HL-60/S4 (cell line): ENCODE results near the gene PTPN20.

Source experiments
- in situ Hi-C: fragments of 300-500 bp; cut with MboI; formaldehyde crosslinking; loops from 2 replicates; pipeline ENCODE4 v1.14.3; 2022; ENCODE audit warnings: low sequenced_read_pairs

The PTPN20 gene

DNA sequence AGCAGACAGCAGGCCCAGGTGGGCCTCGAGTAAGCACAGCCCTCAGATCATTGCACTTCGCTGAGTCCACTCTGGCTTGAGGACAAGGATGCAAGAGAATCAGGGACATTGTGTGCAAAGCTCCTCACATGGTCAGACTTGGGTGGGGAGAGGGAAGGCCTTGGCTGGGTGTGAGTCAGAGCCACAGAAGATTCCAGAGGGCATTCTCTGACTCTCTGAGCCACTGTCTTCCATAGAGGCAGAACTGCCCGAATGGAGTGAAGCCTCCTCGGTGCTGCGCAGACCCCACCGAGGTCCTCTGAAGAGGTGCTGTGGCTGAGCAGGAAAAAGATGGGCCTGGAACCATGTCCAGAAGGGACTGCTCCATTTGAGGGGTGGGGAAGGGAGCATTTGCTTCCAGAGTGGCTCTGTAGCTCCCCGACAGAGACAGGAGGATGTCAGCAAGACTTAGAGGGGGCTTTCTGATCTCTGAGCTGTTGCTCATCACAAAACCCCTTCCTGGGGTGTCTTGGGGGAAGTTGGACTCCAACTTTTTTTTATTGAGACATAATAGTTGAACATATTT, 120.8 kb downstream of the PTPN20 start:
- in situ Hi-C loops = no loop called here

DNA sequence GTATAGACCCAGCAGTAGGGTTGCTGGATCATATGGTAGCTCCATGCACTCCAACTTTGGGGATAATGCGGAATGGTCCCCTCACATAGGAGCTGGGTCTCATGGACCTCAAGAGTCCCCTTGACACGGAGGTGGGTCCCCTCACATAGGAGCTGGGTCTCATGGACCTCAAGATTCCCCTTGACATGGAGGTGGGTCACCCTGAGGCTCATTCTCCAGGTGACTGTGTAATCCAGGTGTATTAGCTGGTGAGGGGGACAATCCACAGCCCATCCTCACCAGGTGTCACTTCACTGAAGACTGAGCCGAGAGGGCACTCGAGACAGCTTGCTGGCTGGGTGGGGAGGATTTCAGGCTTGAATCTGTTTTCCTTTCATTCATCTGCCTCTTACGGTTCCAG, 121.9 kb downstream of the PTPN20 start:
- in situ Hi-C loops = no loop called here

DNA sequence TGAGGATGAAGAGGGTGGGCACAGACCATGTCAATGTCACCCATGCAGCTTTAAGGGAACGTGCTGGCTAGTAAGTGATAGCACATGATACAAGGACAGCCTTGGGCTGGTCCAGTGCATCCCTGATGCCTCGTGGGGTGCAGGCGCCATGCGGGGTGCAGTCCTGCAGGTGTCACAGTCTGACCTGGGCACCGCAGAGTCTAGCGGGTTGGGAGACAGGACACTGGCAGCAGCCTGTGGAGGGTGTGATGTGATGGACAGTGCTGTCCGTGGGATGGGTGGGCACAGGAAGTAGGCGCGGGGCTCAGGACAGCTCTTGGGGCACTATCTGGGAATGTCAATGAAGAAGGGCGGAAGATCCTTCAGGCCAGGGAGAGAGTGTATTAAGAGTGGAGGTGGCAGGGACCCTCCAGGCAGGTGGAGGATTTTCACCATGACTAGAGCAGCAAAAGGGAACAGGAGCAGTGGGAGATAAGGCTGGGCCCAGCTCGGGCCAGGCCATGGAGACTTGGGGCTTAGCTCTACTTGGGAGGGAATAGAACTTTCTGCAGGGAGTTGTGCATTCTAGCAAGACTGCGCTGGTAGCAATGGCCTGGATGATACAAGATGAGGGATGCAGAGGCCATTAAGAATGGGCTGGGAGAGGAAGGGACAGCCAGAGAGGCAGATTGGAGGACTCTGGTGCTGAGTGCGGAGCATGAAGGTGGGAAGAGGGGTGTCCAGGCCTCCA, 122.5 kb downstream of the PTPN20 start:
- in situ Hi-C loops = no loop called here

DNA sequence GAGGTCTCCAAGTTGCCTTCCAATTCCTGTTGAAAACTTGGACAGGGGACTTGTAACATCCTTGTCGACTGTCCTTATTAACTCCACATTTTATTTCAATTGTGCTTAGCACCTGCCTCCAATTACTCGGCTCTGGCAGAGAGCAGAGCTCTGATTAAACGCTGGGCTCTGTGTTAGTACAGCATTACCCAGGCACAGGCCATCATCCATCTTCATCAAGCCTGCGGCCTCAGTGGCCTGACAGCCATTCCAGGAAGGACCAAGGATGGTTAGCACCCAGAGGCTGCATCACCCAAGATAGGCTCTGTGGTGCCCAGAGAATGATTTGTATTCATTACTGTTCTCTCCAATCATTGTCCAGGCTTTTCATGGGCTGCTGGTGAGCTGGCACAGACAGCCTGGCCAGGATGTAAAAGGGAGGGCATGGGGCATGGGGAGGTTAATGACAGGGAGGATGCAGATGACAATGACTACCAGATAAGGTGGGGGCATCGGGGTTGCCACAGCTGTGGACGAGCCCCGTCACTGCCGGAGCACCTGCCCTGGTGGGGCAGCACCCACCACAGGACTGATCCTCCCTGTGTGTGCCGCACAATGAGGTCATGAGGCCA, 123.3 kb downstream of the PTPN20 start:
- in situ Hi-C loops = no loop called here

DNA sequence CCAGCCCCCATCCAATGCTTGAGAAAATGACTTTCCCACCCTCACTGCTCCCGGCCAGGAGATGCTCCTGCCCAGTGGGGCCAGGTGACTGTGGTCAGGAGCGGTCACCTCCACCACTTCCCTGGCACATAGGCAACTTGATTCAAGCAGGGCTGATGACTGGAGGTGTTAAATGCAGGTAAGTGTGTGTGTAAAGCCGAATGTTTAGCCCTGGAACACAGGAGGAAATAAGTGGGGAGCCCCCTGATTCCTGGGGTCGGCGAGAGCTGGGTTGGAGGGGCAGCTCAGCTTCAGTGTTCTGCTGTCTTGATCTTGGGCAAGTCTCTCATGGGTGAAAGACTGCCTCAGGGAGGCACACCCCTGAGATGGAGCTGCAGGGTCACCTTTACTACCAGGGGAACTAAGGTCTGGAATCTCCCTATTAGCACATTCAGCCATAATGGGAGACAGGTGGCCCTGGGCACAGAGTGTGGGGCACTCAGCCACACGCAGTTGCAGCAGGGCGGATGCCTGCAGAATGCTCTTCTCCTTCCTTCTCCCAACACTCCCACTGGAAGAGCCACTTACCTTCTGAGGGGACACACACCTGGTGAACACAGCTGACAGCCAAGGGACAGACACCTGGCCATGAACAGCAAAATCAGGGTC, 124.1 kb downstream of the PTPN20 start:
- in situ Hi-C loops = no loop called here

DNA sequence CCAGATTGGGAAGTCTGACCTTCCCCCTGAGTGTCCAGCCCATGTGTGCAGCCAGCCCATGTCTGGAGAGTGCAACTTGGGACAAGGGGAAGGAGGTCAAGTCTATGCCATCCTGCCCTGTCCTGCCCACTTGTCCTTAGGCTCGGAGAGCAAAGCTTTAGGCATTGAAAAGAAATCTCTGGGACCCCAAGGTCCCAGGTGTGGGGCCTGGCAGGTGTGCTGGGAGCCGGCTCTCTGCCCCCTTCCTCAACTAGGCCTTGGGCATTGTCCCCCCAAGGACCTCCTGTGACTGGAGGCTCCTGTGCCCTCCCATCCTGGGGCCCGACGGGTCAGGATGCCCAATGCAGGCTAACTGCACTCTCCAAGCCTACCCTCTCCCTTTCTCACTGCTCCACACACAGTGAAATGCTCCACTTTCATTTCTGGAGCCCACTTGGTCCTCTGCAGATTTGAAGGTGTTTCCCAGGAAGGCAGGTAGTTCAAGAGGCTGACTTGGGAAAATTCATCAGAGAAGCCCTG, 124.7 kb downstream of the PTPN20 start:
- in situ Hi-C loops = no loop called here

DNA sequence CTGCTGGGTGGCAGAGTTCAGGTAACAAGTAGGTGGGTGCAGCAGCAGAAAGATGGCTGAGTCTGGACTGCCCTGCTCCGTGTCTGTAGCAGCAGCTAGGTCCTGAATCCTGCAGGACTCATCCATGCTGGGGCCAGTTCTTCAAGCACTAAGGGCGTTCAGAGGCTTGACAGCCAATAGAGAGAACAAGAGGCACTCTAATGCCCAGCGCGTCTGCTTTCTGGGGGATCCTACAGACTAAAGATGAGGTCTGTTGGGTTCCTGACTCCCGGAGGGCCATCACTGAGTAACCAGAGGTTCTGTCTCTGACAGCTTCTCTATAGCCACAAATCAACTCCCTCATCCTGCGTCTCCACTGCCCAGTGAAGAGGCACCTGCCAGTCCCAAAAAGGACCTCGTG, 125.5 kb downstream of the PTPN20 start:
- in situ Hi-C loops = no loop called here

DNA sequence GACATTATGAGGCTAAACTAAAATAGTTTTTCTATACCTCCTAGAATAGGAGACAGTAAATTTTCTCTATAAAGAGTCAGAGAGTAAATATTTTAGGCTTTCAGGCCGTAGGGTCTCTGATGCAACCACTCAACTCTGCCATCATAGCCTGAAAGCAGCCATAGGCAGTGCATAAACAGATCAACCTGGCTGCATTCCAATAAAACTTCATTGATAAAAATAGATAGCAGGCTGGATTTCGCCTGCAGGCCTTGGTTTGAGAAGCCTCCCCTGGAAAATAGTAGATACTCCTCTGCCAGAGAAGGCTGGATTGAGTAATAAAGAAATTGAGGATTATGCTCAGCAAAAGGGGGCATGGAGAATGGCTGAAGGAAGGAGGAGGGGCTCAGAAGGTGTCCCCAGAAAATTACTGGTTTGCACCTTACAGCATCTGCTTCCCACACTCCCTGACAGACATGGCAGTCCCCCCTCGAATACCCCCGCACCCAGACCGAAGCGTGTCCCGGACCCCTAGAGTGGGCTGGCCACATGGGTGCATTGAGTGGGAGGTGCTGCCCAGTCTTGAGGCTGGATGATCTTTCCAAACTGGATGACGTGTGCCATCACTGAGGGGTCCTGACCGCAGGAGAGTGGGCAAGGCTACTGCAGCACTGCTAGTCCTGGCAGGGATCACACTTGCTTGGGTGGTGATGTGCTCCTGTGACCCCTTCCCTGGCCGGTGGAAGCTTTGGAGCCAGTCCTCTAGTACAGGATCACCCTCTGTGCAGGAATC, 126.6 kb downstream of the PTPN20 start:
- in situ Hi-C loops = no loop called here

DNA sequence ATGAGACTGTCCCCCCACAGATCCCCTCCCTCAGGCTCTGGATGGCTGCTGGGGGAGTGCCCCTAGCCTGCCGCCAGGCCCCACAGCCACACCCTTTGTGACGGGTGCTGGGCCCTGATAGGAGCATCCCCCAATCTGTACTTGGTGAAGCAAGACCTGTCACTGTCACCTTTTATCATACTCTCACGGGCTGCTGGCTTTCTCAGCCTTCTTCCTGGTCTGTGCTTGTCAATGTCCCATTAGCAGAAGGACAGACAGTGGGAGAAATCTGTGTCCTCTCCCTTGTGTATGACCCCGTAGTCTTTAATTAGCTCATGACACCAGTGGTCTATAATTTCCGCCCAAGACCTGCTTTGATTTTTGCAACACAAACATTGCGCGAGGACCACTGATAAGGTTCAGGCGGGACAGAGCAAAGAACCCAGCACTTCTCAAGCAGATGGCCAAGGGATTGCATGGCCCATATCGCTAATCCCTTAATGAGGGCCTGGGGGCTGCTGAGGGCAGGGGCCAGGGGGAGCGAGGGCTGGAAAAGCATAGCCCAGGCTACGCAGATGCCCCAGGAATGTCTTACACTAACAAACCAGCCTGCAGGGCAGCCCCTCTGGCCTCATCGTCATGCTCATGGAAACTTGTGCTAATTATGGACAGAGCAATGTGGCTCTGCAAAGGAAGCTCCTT, 127.8 kb downstream of the PTPN20 start:
- in situ Hi-C loops = no loop called here

DNA sequence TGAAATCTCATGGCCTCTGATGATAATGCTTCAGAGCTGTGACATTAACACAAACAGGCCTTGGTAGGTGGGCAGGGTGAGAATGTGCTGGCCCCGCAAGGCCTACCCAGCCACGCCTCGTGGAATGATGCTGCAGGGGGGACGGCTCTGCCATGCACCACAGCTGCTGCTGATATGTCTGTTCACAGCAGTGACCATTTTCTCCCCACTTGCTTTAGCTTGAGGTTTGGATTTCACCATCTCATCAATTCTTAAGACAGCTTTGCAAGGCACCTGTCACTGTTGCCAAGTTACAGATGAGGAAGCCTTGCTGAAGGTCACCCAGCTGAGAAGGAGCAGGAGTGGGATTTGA, 128.3 kb downstream of the PTPN20 start:
- in situ Hi-C loops = no loop called here

DNA sequence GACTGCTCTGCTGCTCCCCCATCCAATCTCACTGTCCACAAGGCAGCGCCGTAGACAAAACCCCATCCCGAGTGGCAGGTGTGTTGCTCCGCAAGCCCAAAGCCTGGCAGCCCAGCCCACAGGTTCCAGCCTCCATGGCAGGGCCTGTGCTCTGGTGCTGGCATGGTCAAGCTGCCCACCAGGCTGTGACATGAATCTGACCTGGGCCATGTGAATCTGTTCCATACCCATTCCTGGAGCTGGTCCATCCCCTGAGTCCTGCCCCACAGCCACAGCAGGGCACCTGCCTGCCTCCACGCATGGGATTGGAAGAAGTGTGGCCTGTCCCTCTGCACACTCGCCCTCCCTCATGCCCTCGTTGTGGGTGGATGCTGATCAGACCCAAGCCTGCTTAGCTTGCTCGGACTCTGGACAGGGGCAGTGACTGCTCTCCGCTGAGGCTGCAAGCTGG, 128.8 kb downstream of the PTPN20 start:
- in situ Hi-C loops = no loop called here

DNA sequence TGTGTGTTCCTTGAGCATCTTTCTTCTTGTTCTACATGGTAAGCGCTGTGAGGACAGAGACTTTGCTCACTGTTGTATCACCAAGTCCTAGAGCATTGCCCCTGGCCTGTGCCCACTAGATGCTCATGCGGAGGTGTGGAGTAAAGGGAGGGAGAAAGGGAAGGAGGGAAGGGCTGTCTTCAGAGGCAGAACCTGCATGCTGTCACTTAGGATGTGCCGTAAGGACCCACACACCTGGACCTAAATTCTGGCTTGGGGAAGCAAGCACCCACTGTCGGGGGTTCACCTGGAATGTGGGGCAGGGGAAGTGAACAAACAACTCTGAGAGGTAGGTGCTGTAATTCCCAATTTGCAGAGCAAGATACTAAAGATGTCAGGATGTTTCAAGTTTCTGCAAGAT, 129.5 kb downstream of the PTPN20 start:
- in situ Hi-C loops = no loop called here

DNA sequence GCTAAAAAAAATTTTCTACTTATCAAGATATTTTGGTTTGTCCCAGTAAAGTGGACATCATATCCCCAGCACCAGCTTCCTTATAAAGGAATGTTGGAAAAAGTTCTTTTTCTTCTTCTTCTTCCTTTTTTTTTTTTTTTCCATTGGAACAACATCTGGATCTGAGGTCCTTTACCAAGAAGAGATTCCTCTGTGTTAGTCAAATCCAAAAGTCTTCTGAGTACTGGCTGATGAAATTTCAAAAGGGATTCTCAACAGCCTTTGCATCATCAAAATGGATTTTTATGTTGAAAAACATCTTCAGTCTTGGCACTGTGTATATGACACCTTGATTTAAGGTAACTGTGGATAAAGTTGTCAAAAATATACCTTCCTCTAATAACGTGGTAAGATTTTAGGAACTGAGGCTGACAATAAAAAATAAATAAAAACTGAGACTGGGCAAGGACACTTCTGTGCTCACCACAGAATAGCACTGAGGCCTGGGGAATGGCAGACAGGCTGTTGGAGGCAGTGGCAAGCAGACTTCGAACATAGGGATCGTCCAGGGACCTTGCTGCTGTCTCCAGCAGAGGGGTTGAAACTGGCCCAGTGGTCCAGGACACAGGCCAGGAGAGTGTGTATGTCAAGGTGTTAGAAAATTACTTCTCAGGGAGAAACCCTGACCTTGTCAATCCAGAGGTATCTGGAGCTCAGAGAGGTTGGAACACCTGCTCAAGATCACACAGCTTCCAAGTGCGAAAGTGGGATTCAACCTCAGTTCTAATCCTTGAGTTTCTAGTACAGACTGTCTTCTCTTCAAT, 130.4 kb downstream of the PTPN20 start:
- in situ Hi-C loops = no loop called here

DNA sequence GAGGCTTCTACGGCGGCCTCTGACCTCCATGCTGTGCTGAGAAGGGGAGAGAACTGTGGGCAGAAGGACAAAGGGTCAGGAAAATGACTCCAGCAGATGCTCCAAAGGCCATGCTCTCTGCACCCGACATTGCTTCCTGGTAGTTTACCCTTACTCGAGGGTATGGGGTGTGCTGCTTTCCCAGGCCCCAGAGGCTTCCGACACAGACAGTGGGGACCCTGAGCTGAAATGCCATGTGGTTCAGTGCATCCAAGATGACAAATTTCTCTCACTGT, 130.9 kb downstream of the PTPN20 start:
- in situ Hi-C loops = no loop called here

DNA sequence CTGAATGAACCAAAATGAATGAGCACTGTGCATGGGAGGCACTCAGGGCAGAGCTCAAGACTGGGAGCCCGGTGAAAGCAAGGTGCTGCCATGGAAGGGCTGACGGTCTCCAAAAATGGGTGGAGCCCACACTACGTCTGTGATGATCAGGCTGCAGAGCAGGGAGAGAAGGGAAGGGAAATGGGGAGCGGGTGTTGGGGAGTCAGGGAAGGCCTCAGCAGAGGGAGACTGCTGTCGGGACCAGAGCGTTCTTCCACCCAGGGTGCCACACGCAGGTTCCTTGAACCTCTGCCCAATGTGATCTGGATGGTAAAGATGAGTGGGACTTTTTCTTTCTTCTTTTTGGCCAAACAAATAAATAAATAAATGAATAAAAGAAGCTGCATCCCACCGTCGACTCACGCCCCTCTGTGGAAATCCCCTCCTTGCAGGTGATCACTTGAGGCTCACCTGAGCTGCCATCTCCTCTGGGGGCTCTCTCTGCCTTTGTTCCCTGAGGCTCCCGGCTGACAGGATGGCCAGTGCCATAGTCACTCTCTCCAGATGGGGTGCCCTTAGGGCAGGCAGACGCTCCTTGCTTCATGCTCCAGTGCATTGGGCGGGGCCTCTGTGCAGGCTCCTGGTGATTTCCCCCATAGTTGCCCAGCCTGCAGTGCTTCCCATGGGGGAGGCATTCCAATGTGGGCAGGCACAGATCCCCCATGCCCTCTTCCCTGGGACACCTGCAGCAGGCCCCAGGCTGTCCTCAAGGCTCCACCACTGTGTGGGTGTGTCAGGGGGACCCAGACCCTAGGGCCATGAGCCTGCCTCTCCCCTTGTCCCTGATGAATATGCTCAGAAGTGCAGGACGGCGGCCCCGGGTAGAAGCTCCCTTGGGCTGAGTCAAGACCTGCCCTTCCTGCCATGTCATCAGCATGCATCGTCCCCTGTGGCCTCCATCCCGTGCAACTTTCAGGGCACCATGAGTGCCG, 131.8 kb downstream of the PTPN20 start:
- in situ Hi-C loops = no loop called here

DNA sequence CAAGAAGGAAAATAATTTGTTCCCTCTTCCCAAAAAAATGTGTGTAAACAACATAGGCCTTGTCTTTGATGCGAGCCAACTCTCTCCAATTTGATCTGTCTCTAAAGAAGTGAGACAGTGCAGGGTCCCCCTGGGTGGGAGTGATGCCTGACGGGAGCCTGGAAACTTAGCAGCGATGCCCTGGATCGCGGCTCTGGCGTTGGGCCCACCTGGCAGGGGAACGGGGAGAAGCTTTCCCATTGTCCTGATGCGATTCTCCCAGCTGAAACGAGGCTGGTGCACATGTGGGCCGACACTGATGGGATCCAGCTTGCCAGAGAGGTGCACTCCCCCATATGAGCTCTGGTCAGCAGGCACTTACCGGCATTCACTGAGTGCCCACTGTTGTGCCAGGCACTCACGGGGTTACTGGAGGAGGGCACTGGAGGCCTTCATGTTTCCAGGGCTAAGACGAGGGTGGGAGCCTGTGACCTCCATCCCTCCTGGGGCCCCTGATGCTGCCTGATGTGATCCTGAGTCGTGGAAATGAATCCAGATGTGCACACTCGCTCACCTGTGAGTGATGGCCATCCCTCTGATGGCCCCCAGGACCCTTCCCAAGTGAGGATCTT, 132.8 kb downstream of the PTPN20 start:
- in situ Hi-C loops = no loop called here

DNA sequence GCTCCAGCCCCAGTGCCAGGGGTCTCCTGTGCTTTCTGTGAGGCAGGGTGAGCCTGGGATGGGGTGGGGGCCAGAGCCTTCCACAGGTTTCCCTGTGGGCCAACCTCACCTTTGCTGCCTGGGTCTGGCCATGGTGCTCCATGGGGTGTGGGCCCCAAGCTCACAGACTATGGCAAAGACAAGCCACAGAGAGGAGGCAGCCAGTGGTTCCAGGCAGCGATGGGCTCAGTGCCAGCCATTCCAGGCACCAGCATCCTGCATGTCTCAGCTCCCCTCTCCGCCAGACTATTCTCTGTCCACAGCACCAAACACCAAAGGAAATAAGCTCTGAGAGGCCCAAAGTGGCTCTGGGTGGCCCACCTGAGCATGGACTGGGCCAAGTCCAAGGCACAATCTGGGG, 133.5 kb downstream of the PTPN20 start:
- in situ Hi-C loops = no loop called here

DNA sequence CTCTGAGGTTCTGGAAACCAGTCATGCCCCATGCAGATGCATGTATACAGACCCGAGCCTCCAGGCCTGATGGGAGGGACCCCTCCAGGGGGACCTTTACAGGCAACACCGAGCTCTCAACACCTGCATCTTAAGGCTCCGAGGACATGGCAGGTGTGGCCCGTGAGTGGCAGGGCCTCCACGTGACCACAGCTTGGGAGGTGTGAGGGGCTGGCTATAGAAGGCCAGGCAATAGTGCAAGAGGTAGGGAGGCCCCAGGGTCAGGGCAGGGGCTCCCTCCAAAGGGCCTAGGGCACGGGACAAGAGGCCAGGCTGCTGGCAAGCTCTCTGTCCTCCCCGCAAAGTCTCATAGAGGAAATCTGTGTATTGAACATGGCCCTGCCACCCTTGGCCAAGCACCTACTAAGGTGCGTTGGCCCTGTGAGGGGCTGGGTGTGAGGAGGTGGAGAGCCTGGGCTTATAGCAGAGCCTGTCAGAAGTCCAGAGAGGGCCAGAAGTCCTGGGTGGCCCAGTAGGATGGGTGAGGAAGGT, 134.2 kb downstream of the PTPN20 start:
- in situ Hi-C loops = no loop called here
